HepG2 (cell line): Measurements from ENCODE around the gene GNAI2. TPM values are rescaled to one million over a fixed set of nuclear protein-coding genes. Genes with fewer than 3 reads are reported as not detected.

Experiments
- CEBPB ChIP-seq: IDR thresholded peaks from 2 replicates; pipeline ENCODE4 v1.6.1; 2011; ENCODE audit warnings: low read depth, low read length, improper control_type of control experiment, borderline replicate concordance
- CEBPZ ChIP-seq: IDR thresholded peaks from 2 replicates; pipeline ENCODE4 v1.6.1; 2012; ENCODE audit warnings: low read length, improper control_type of control experiment
- CHD2 ChIP-seq: IDR thresholded peaks from 2 replicates; pipeline ENCODE4 v1.6.1; 2011; ENCODE audit warnings: low read depth, low read length, improper control_type of control experiment
- CREB3 ChIP-seq: sonication (generic); formaldehyde crosslinking; IDR thresholded peaks from 2 replicates; pipeline ENCODE4 v1.5.0; 2020; ENCODE audit warnings: missing genetic modification reagents
- ETV5 ChIP-seq: IDR thresholded peaks from 2 replicates; pipeline ENCODE4 v1.6.1; 2018; ENCODE audit warnings: missing biosample characterization, missing genetic modification reagents, inconsistent platforms, borderline replicate concordance
- HNF1A ChIP-seq, 2 experiments: sonication (generic) in 1 of 2; formaldehyde crosslinking in 1 of 2; IDR thresholded peaks; 2 replicates each; pipeline versions ENCODE4 v1.4.0 to v1.6.1; 2016 to 2020; ENCODE audit warnings: borderline replicate concordance in 1 of 2, low read depth in 1 of 2, mild to moderate bottlenecking in 1 of 2, missing genetic modification reagents in 1 of 2
- HOXA5 ChIP-seq: sonication (generic); formaldehyde crosslinking; IDR thresholded peaks from 2 replicates; pipeline ENCODE4 v1.4.0; 2020; ENCODE audit warnings: missing genetic modification reagents
- KDM2A ChIP-seq: sonication (generic); formaldehyde crosslinking; IDR thresholded peaks from 2 replicates; pipeline ENCODE4 v1.4.0; 2020; ENCODE audit warnings: low read depth, missing genetic modification reagents, borderline replicate concordance
- MATR3 ChIP-seq: sonication (generic); formaldehyde crosslinking; IDR thresholded peaks from 2 replicates; pipeline ENCODE4 v1.4.0; 2020; ENCODE audit warnings: missing genetic modification reagents
- RNF219 ChIP-seq: sonication (generic); formaldehyde crosslinking; IDR thresholded peaks from 2 replicates; pipeline ENCODE4 v1.5.0; 2020; ENCODE audit warnings: mild to moderate bottlenecking, missing genetic modification reagents
- ZFP41 ChIP-seq: sonication (generic); formaldehyde crosslinking; IDR thresholded peaks from 2 replicates; pipeline ENCODE4 v1.4.0; 2020; ENCODE audit warnings: mild to moderate bottlenecking, missing genetic modification reagents, borderline replicate concordance
- ZNF138 ChIP-seq: sonication (generic); formaldehyde crosslinking; IDR thresholded peaks from 2 replicates; pipeline ENCODE4 v1.5.0; 2020; ENCODE audit warnings: mild to moderate bottlenecking, low read depth, missing genetic modification reagents
- ZNF331 ChIP-seq: sonication (generic); formaldehyde crosslinking; IDR thresholded peaks from 2 replicates; pipeline ENCODE4 v1.4.0; 2020; ENCODE audit warnings: missing genetic modification reagents
- ZNF629 ChIP-seq: sonication (generic); formaldehyde crosslinking; conservative IDR thresholded peaks from 2 replicates; pipeline ENCODE4 v1.5.0; 2020; ENCODE audit warnings: missing genetic modification reagents
- ZNF782 ChIP-seq: sonication (generic); formaldehyde crosslinking; IDR thresholded peaks from 2 replicates; pipeline ENCODE4 v1.4.0; 2020; ENCODE audit warnings: missing genetic modification reagents, mild to moderate bottlenecking, borderline replicate concordance
- ZNF891 ChIP-seq: sonication (generic); formaldehyde crosslinking; IDR thresholded peaks from 2 replicates; pipeline ENCODE4 v1.5.0; 2020; ENCODE audit warnings: mild to moderate bottlenecking, missing genetic modification reagents
- polyA plus RNA-seq, 8 experiments: library from polyadenylated mRNA; depleted of rRNA in 3 of 8; stranded (reverse) in 7 of 8; unstranded in 1 of 8; fragments of >200 nt; fragmentation: Illumina TruSeq in 4 of 8; extraction: Trizol in 4 of 8; gene quantifications; 2 replicates each; pipeline versions ENCODE4 v1.2.1 to v1.2.3, GENCODE V29; 2011 to 2016; ENCODE audit warnings: low read depth in 4 of 8, missing spikeins in 1 of 8, mixed read lengths in 1 of 8; ENCODE audit not compliant: insufficient read depth in 1 of 8
- total RNA-seq, 5 experiments: library from RNA; depleted of rRNA; stranded (reverse); fragments of >200 nt; fragmentation: Illumina TruSeq; extraction: Trizol; gene quantifications; 2 replicates each; pipeline ENCODE4 v1.2.3, GENCODE V29; 2016; ENCODE audit warnings: low read depth in 1 of 5

Gene GNAI2
- total and polyA plus RNA-seq, 2 of the 13 experiments (the other 11 are each of a cell fraction or from before 2014, with no cell fraction given): 51.1 to 66.2 TPM

- TF ChIP-seq HNF1A (IDR thresholded peaks at IDR 0.05; ENCODE audit: low read depth) (no peak), HNF1A (CRISPR knock-in tag; IDR thresholded peaks at IDR 0.05; ENCODE audit: borderline replicate concordance) (no peak), ZNF891 (CRISPR knock-in tag) (no peak), ZNF331 (no peak), ETV5 (CRISPR knock-in tag) (peak; percentile 29; the same call in 1 of the 2 replicates), MATR3 (no peak), CEBPZ (no peak), CEBPB (no peak), HOXA5 (CRISPR knock-in tag) (no peak), ZNF782 (CRISPR knock-in tag) (no peak), ZNF629 (CRISPR knock-in tag) (no peak), CREB3 (CRISPR knock-in tag) (0 out of 2 replicates have a peak, but pooled peaks have one; percentile 37), ZNF138 (CRISPR knock-in tag) (no peak), ZFP41 (no peak), KDM2A (CRISPR knock-in tag) (peak; percentile 22; the same call in 1 of the 2 replicates), RNF219 (CRISPR knock-in tag) (no peak), CHD2 (no peak)
Measured at GRCh38 chr3:50235716-50236483, at the start of gene GNAI2 (continued).
